Bronchial epithelial cell (primary cell): ENCODE results near the gene PTPN23. TPM values are rescaled to one million over a fixed set of nuclear protein-coding genes. Genes with fewer than 3 reads are reported as not detected.
"Not testable (repeated sequence)": the region's sequence is repeated elsewhere in the genome, so short reads cannot be mapped to it uniquely, and the experiment has no call there.

ENCODE experiments used
- DNase-seq: peaks from one replicate; pipeline ENCODE4 v3.0.0-alpha.2; 2010; ENCODE audit warnings: low read depth
- FAIRE-seq: peaks from 2 replicates; lab custom pipeline; 2011; peaks lifted over from hg19 to GRCh38; lab: Jason Lieb, UNC
- H3K27me3 ChIP-seq: 2 replicates; pipeline ENCODE4 v1.5.1; 2011; ENCODE audit warnings: low read length; ENCODE audit not compliant: control insufficient read depth, insufficient read depth
- H3K36me3 ChIP-seq: 2 replicates; pipeline ENCODE4 v1.5.1; 2011; ENCODE audit warnings: low read length; ENCODE audit not compliant: control insufficient read depth, insufficient read depth
- H3K4me3 ChIP-seq: 2 replicates; pipeline ENCODE4 v1.5.1; 2011; ENCODE audit warnings: mild to moderate bottlenecking, low read depth, low read length, control low read depth
- CTCF ChIP-seq: IDR thresholded peaks from 2 replicates; pipeline ENCODE4 v1.5.1; 2011; ENCODE audit warnings: mild to moderate bottlenecking, moderate library complexity, low read length, control low read depth, inconsistent platforms; ENCODE audit not compliant: insufficient read depth, severe bottlenecking
- total RNA-seq: library from RNA; depleted of rRNA; stranded (reverse); fragments of >200 nt; gene quantifications from 2 replicates; pipeline ENCODE4 v1.2.1, GENCODE V29; 2014

PTPN23 gene
- total RNA-seq, 1 donor from 2014 or later, result 12.6 TPM

- no peak for TF ChIP-seq CTCF
- no peak for DNase-seq
- Histone ChIP-seq H3K4me3 (no peak overlapping the region), H3K36me3 (no peaks in the 10 kb centered on the region), H3K27me3 (no peaks in the 10 kb centered on the region)
- no peak for FAIRE-seq
Measured at GRCh38 chr3:47367631-47368030, 13.2 kb upstream of the PTPN23 start.

GRCh38 chr3:47370020-47370419, 10.8 kb upstream of the PTPN23 start:
- not testable (repeated sequence) for FAIRE-seq, DNase-seq, H3K36me3 ChIP-seq, H3K4me3 ChIP-seq, H3K27me3 ChIP-seq

- DNase-seq (no peak), FAIRE-seq (no peak)
- TF ChIP-seq CTCF, result peak; percentile 42
- no peaks in the 10 kb centered on the region for H3K27me3 ChIP-seq
- H3K36me3 ChIP-seq, result no peaks in the 10 kb centered on the region
- H3K4me3 ChIP-seq, result no peak overlapping the region
Measured at GRCh38 chr3:47370887-47371697, 9.7 kb upstream of the PTPN23 start.

- no peak overlapping the region for H3K4me3 ChIP-seq
- H3K27me3 ChIP-seq, result no peaks in the 10 kb centered on the region
- DNase-seq, result no peak
- no peaks in the 10 kb centered on the region for H3K36me3 ChIP-seq
- TF ChIP-seq CTCF, result no peak
- no peak for FAIRE-seq
Measured at GRCh38 chr3:47374587-47374986, 6.2 kb upstream of the PTPN23 start.

GRCh38 chr3:47376393-47376792, 4.4 kb upstream of the PTPN23 start:
- no peak overlapping the region for H3K4me3 ChIP-seq
- no peak for TF ChIP-seq CTCF
- FAIRE-seq, result no peak

GRCh38 chr3:47377186-47377585, 3.6 kb upstream of the PTPN23 start:
- TF ChIP-seq CTCF, result no peak
- Histone ChIP-seq H3K4me3 (no peak overlapping the region), H3K36me3 (no peaks in the 10 kb centered on the region), H3K27me3 (no peaks in the 10 kb centered on the region)
- DNase-seq (no peak), FAIRE-seq (no peak)

More at GRCh38 chr3:47376393-47376792, 4.4 kb upstream of the PTPN23 start:
- no peak for DNase-seq
- H3K36me3 ChIP-seq, result no peaks in the 10 kb centered on the region
- H3K27me3 ChIP-seq, result no peaks in the 10 kb centered on the region
